SH-SY5Y (cell line): ENCODE results near the gene MS4A14.

ENCODE experiments used
- GATA2 ChIP-seq: IDR thresholded peaks from 2 replicates; pipeline ENCODE4 v1.6.1; 2011; ENCODE audit warnings: mild to moderate bottlenecking, low read depth, low read length
- GATA3 ChIP-seq: IDR thresholded peaks from 2 replicates; pipeline ENCODE4 v1.6.1; 2011; ENCODE audit warnings: low read depth, mild to moderate bottlenecking, low read length, moderate library complexity

DNA sequence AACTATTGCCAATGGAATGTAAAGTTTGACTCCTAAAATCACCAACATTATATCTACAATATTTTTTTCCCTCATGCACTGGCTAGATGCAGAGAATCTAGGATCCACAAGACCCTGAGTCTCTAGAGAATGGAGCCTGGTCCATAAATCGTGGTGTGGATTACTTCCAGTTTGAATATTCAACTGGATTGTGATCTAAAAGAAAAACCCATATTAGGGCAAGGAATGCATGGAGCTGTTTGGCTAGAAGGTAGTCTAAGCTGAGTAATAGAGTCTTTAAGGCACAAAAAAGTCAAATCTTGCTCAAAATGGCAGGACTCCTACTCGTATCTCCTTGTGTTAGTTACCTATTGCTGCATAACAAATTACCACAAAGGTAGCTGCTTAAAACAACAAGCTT is 23.8 kb downstream of the MS4A14 start:
- TF ChIP-seq GATA2 (no peak), GATA3 (no peak)
